Measurements from ENCODE around the gene PPP2R5C. TPM values are rescaled to one million over a fixed set of nuclear protein-coding genes. Genes with fewer than 3 reads are reported as not detected.

PPP2R5C gene
- total and polyA plus RNA-seq, 12 donors = 66.8 to 257 (median 222) TPM

DNA sequence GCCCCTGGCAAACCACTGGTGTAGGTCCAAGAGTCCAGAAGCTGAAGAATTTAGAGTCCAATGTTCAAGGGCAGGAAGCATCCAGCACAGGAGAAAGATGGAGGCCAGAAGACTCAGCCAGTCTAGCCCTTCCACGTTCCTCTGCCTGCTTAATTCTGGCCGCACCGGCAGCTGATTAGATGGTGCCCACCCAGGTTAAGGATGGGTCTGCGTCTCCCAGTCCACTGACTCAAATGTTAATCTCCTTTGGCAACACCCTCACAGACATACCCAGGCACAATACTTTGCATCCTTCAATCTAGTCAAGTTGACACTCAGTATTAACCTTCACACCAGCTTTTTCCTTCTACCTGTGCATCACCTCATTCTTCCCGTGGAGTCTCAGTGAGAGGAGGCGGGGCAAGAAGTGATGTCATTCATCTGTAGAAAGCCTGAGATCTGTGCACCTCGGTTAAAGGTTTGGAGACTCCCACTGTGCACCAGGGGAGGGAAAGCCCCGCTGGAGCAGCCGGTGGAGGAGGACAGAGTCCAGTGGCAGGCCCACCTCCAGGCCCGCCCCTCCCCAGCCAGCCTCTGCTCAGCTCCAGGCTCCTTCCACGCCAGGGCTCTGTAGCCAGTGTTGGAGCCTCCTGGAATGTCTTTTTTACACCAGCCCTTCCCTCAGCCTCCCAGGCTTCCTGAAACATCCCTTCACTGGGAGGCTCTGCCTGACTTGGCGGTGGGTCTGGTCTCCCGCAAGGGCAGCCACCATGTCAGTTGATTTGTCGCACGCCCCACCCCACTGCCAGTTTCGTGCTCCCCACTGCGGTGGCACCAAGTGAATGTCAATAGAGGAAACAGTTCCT is 122.8 kb downstream of the PPP2R5C start:
- no peak for ATAC-seq
- no peak for DNase-seq
- TF ChIP-seq, protein P1, sequence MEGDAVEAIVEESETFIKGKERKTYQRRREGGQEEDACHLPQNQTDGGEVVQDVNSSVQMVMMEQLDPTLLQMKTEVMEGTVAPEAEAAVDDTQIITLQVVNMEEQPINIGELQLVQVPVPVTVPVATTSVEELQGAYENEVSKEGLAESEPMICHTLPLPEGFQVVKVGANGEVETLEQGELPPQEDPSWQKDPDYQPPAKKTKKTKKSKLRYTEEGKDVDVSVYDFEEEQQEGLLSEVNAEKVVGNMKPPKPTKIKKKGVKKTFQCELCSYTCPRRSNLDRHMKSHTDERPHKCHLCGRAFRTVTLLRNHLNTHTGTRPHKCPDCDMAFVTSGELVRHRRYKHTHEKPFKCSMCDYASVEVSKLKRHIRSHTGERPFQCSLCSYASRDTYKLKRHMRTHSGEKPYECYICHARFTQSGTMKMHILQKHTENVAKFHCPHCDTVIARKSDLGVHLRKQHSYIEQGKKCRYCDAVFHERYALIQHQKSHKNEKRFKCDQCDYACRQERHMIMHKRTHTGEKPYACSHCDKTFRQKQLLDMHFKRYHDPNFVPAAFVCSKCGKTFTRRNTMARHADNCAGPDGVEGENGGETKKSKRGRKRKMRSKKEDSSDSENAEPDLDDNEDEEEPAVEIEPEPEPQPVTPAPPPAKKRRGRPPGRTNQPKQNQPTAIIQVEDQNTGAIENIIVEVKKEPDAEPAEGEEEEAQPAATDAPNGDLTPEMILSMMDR (IDR thresholded peaks at IDR 0.05) = no peak
- Histone ChIP-seq H3K4me3 (no peak overlapping the region), H3K36me3 (peaks cover 0 to 85% (median 50%) of the 10 kb centered on the region in 9 donors), H3K27ac (no peak overlapping the region), H3K9me3 (peaks cover 0 to 13% (median 0%) of the 10 kb centered on the region in 11 donors), H3K4me1 (peaks cover 0 to 17% (median 7%) of the 10 kb centered on the region in 9 donors), H3K27me3 (no peaks in the 10 kb centered on the region)
- intact Hi-C loops (cut with DNase I) = loop anchor here in 4 of 10 donors (10.0 kb wide), 1 partner anchor 110 kb away; no protein-coding TSS in a partner anchor
- WGBS, 2 donors = 95 to 96% methylated on average over 17 of the region's 17 CpGs

DNA sequence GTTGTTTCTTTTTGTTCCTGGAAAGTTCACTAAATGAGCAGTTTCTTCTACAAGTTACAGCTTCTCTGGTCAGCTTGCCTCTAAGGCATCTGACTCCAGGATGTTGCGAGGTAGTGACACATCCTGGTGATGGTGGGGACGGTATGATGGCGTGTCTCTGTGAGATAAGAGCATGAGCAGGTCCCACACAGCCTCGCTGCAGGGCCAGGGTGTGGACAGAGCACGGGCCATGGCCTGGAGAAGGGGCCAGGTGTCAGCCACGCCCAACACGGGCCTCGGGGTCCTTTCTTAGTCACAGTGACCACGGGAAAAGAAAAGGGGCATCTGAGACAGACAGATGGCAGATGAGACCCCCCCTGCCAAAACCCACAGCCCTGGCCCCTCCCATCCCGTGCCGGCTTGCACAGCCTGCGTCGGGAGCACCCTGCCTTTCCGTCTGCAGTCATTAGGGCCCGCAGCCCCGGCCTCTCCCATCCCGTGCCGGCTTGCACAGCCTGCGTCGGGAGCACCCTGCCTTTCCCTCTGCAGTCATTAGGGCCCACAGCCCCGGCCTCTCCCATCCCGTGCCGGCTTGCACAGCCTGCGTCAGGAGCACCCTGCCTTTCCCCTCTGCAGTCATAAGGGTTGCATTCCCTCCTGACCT is 123.5 kb downstream of the PPP2R5C start:
- Histone ChIP-seq H3K27ac (peak overlapping the region in 2 of 10 donors; percentile 26 to 28), H3K36me3 (peaks cover 0 to 89% (median 54%) of the 10 kb centered on the region in 9 donors), H3K9me3 (peaks cover 0 to 13% (median 0%) of the 10 kb centered on the region in 11 donors), H3K4me3 (no peak overlapping the region), H3K27me3 (no peaks in the 10 kb centered on the region), H3K4me1 (peaks cover 0 to 9% (median under 1%) of the 10 kb centered on the region in 9 donors)
- 96% methylated on average over 24 of the region's 24 CpGs for WGBS, 2 donors
- DNase-seq (no peak), ATAC-seq (peak in 2 of 8 donors; percentile 15 to 26)
- TF ChIP-seq, protein P1 (IDR thresholded peaks at IDR 0.05) = no peak
- intact Hi-C loops (cut with DNase I) = loop anchor here in 5 of 10 donors (5.0 to 10.0 kb wide), 2 partner anchors 110 to 113 kb away; no protein-coding TSS in a partner anchor

DNA sequence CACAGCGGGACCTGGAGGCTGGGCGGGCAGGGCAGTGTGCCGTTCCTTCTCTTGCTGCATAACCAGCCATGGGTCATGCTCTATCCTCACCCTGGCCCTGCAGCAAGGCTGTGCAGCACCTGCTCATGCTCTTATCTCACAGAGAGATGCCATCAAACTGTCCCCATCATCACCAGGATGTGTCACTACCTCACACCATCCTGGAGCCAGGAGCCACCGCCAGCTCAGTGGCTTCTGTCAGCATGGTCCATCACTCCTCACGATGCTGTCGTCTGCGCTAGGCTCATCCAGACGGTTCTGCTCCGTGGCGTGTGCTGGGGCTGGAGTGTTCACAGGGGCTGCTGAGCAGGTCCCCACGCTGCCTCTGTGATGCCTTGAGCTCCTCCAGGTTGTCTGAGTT is 125.7 kb downstream of the PPP2R5C start:
- TF ChIP-seq, protein P1 (IDR thresholded peaks at IDR 0.05) = no peak
- DNase-seq = no peak
- Histone ChIP-seq H3K27me3 (no peaks in the 10 kb centered on the region), H3K27ac (peak overlapping the region in 1 of 10 donors; percentile 6), H3K9me3 (peaks cover 0 to 13% (median 0%) of the 10 kb centered on the region in 11 donors), H3K36me3 (peaks cover 0 to 100% (median 70%) of the 10 kb centered on the region in 9 donors), H3K4me1 (no peaks in the 10 kb centered on the region), H3K4me3 (no peak overlapping the region)
- peak in 4 of 8 donors; percentile 9 to 44 (median 14) for ATAC-seq
- WGBS, 2 donors = 80 to 82% methylated on average over 11 of the region's 11 CpGs
- intact Hi-C loops (cut with DNase I) = loop anchor here in 5 of 10 donors (5.0 to 10.0 kb wide), 2 partner anchors 112 to 115 kb away; no protein-coding TSS in a partner anchor

DNA sequence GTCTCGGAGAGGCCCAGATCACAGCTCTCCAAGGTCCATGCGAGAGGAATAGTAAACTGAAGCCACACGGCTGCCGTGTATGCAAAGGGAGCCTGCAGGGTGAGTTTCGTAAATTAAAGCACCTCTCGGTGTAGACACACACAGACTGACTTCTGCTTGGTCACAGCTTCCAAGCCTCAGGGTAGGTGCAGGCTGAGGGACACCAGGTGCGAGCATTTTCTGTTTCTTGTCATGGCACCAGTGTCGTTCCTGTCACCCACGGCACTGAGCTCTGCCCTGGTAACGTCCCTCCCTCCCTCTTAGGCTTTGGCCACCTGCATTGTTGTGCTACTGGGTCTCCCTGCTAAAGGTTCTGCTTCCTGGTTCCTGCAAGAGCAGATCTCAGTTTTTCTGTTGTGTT is 126.7 kb downstream of the PPP2R5C start:
- no peak for DNase-seq
- no peaks in the 10 kb centered on the region for H3K4me1 ChIP-seq
- peak in 3 of 8 donors; percentile 20 to 44 (median 37) for ATAC-seq
- intact Hi-C loops (cut with DNase I) = loop anchor here in 5 of 10 donors (5.0 to 10.0 kb wide), 2 partner anchors 113 to 116 kb away; no protein-coding TSS in a partner anchor
- WGBS, 2 donors = 65 to 73% methylated on average over 10 of the region's 10 CpGs
- H3K27me3 ChIP-seq = no peaks in the 10 kb centered on the region
- TF ChIP-seq, protein P1 (IDR thresholded peaks at IDR 0.05) = no peak
- peak overlapping the region in 1 of 10 donors; percentile 2 for H3K27ac ChIP-seq
- no peak overlapping the region for H3K4me3 ChIP-seq
- H3K9me3 ChIP-seq = peaks cover 0 to 13% (median 0%) of the 10 kb centered on the region in 11 donors
- peaks cover 0 to 100% (median 68%) of the 10 kb centered on the region in 9 donors for H3K36me3 ChIP-seq

All from heart right ventricle (tissue), 16 donors.